Fibroblast of upper back skin (primary cell): ENCODE data around the gene TCF4.
A peak's percentile ranks its signal among the peaks of the same experiment; 100 is the strongest.

Source experiments
- DNase-seq: peaks from one replicate; pipeline ENCODE4 v3.0.0-alpha.2; 2013

The TCF4 gene

DNA sequence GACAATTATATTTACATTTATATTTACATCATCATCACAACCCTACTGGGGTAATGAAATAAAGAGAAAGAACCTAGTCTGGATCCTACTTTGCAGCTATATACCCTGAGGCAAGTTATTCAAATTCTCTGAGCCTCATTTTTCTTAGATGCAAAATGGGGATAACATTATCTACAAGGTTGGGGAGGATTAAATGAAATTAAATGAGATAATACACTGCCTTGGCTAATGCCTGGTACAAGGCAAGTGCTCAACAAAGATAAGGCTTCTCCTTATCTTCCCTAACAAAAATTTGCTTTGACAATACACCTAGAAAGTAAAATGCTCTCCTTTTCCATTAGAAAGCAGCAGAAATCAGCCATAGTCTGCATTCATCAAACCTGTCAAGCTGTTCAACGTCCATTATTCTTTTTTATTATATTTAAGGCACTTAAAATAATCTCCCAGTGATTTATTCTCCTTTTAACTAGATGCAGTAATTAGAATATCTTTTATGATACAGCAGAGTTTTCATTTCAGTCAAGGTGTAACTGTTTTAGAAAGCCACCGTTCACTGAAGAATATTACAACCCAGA is 44.8 kb downstream of the TCF4 start:
- no peak for DNase-seq

DNA sequence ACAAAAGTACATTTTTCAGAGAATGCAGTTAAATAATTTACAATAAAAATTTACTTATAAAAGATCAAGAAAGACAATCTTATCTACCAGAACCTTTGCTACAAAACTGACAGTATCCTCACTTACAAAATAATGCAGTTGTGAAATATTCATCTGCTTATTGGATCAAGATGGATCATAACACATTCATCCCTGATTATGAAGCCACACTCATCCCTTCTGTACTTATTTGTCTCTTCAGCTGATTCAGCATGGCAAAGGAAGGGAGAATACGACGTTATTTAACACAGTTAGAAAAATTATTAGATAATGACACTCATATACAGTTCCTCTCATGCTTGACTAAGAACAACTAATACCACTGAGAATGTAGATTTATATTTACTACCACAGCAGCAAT is 46.4 kb downstream of the TCF4 start:
- peak; percentile 23 for DNase-seq

DNA sequence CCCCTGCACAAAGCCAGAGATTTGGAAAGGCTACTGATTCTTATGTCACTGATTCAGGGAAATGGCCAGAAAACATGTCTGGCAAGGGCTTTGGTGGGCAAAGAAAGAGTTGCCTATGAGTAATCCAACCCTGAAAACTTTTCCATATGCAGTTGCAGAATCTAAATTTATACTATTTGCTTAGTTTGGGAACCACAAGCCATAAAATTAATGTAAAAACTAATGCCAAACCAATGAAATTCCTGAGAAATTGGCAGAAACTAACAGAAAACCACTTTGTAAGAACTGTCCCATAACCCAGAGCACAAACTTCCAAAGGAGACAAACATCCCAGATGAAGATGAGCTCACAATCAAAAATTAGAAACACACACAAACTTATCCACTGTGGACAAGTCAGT is 48.8 kb downstream of the TCF4 start:
- peak; percentile 66 for DNase-seq

DNA sequence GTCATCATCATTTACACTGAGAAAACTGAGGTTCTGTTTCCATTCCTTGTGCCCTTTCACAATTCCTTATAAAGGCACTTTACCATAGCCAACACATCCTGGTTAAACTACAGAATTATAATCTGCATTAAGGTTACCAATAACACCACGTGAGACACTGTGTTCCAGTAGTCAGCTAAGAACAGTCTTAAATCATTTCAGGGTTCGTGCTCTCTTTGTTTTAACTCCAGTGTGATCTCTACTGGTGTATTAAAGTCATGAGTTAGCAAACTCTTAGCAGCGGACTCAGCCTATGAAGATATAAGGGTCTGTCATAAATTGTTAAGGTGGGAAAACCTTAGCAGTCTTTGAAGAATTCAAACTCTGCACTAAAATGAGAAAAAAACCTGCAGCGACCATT is 53.0 kb downstream of the TCF4 start:
- no peak for DNase-seq

DNA sequence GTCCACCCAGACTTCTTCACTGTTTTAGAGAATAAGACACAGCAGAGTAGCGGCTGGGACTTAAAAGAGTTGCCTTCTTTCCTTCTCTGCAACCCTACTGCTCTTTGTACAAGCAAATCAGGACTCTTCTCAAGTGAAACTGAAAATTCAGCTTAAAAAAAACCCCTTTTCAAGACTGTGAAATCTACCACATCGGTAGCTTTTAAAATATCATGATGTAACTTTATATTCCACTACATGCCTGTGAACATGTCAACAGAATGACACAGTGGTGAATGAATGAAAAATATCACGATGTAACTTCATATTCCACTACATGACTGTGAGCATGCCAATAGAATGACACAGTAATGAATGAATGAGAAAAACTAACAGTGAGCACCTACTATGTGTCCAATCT is 53.4 kb downstream of the TCF4 start:
- peak; percentile 46 for DNase-seq

DNA sequence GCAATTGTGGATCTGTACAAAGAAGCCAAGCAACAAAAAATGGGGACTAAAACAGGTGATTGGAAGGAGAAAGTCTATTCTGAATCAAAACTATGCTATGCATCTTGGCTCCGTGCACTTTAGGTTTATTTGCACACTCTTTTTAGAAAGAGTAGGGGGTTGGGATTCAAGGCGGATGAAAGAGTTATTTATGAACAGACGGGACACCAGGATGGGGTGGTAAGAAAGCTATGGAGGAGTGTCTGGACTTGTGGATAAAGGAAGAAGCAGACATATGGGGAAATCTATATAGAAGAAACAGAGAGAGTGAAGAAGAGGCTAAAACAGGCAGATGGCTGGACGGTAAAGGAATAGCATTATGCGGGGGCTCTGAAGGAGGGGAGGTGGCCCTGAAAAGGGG is 57.8 kb downstream of the TCF4 start:
- no peak for DNase-seq

DNA sequence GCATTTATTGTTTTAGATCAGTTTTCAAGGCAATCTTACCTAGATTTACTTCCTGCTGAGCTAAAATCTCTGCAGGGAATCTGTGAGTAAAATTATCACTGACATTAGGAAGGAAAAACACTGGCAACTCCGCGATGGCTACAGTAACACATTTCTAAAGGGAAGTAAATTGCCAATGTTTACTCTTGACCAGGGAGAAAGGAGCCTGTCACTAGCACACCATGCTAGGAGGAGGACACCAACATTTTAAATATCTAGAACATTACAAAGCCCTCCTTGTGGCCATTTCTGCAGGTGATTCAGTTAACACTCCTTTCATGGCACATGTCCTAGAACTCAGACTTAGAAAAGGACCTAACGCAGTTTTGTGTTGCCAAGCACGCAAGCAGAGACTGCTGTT is 58.4 kb downstream of the TCF4 start:
- no peak for DNase-seq

DNA sequence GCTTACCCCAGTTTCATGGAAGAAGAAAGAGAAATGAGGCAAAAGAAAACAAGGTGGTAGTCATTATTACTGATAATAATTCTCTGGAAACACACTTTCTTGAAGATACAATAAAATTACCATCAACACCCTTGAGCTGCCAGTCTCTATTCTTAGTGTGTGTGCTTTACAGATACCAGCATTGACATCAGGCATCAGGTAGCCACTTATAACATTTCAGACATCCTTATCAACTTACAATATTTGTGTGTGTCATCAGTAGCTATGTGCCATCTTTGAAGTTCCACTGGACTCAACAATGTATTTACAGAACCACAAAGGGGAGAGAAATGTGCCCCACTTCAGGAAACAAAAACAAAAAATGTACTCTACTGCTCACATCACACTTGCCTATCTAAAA is 62.1 kb downstream of the TCF4 start:
- no peak for DNase-seq

DNA sequence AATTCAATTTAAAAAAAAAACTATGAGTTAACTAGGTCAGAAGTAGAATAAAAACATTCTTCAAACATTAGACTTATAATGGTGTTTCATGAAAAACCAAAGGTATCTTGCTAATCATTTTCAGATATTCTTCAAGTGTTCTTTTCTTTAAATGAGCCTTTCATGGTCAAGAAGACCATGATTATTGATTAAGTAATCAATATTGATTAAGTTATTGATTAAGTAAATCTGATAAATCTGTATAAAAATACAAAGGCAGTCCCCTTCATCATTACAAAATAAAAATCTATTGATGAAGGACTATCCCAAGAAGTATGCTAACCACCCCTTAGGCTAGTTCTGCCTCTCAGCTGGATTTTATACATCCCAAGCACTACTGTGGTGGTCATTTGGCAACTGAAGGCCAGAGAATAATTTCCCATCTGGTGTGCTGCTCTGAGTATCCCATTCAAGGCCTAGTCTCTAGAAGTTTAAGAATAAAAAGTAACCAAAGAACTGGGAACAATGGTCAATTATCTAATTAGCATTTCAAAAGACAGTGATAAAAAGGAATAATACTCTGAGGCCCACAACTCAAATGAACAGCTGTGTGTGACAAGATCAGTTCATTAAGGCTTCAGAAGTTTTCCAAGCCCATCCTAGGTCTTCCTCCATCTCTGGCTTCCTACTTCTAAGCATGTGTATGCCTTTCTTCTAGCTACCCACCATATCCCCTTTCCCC is 63.5 kb downstream of the TCF4 start:
- DNase-seq = no peak

DNA sequence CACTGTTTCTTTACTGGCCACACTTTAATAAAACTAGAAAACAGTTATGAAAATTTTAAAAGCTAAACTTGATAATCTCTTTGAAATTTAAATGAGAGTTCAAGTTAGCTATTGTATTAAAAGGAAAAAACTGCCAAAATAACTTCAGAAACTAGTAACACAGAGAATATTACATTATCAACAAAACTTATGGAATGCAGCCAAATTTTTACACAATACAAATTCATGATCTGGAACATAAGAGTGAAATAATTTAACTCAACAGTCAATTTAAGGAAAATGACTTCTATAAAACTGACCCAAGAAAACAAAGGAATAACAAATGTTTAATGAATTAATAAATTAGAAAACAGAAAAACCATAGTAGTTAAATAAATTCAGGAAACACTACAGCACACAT is 65.0 kb downstream of the TCF4 start:
- no peak for DNase-seq

DNA sequence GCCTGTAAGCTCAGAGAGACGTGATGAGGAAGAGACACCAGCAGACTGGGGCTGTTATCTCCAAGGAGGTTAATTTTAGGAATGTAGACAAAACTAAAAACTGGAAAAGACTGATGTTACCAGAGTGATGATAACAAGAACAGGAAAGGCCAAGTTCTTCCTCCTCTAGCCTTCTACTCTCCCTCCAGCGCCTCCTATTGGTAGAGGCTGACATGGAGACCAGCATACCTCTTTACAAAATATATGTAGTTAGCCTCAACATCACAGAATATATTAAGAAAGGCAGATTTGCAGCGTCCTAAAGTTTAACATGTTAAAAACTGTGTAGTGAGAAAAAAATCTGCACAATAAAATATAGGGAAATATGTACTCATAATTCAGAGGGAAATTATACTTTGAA is 66.0 kb downstream of the TCF4 start:
- no peak for DNase-seq

DNA sequence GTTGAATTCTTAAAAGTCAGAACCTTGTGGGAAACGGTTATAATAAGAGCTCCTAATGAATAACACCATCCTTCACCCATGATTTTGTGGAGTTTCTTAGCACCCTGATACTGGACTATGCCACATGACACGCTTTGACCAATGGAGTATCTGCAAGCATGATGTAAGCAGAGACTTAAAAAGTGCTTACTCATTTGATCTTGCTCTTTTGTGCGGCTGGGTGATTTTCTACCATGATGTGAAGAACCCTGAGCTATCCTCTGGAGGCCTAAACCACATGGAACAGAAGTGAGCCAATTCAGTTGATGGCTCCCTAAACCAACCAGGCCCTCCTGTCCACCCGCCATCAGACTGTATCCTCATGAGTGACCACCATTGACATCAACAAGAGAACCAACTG is 70.9 kb downstream of the TCF4 start:
- DNase-seq = no peak

DNA sequence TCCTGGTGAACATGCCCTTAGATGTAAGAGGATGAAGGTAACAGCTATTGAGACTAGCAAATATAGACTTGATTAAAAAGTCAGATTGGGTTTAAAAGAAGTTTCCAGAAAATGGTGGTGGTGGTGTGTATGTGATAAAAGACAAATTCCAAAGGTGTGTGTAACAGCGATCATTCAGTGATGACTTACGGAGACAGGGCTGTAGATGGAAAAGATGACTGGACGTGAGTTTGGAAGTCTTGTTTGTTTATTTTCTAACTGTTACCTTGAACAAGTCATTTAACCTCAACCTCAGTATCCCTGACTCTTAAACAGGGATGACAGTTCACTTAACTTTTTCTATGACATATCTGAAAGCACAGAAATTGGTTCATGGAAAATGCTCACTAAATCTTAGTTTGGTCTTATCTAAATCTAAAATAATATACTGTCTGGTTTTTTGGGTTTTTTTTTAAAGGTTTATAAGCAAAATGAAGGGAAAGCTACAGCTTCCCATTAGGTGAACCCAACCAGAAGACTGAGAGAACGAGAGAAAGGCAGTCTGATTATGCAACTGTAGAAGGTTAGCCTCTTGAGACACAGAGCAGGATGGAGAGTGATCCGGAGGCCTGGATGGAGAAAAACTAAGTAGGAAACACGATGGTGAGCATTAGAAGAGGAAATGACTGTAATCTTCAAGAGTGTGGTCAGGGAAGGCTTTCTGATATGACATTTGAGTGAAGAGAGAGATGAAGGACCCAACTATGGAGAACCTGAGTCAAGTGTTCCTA is 71.9 kb downstream of the TCF4 start:
- DNase-seq = peak; percentile 58

DNA sequence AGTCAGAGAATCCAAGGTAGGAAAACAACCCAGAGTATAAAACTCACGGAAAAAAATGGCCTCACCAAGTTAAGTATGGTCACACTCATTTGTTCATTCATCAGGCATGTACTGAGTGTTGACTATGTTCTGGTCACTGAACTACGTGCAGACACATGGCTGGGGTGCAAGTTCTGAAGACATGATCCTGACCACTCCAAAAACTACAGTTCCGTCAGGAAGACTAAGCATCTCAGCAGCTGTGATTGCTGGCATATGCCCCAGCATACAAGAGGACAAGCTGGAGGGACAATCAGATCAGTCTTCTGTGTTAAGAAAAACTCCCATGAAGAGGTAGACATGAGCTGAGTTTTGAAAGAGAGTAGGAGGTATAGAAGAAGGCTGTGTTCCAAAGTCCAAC is 72.8 kb downstream of the TCF4 start:
- no peak for DNase-seq

DNA sequence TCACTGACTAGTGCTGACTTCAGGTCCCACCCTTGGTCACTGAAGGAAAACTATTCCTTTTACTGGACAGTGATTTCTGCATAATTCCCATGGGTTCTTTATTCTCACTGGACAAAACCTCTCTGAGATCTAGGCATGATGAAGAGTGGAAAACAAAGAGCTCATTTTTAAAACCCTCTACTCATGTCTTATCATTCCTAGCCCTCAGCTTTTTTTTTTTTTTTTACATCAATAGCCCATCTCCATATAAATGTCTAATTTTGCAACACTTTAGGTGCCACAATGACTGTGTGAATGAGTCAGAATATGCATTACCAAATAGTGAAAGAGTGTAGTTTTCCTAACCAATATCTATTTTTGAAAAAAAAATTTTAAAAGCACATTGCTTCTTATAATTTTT is 74.8 kb downstream of the TCF4 start:
- no peak for DNase-seq

DNA sequence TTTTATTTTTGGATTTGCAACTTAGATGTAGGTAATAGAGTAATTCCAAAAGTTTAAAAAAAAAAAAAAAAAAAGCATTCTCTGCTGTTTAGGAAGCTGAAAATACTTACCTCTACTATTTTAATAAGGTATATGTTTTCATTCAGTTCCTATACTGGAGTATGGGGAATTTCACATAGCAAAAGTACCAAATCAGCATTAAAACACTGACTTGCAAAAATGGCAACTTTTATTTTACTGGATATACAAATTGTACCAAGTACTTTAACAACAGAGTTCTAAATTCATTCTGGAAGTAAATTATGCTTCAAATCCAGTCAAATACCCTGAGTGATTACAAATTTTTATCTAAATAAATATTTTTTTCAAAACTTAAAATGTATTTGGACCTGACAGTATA is 76.7 kb downstream of the TCF4 start:
- DNase-seq = no peak

DNA sequence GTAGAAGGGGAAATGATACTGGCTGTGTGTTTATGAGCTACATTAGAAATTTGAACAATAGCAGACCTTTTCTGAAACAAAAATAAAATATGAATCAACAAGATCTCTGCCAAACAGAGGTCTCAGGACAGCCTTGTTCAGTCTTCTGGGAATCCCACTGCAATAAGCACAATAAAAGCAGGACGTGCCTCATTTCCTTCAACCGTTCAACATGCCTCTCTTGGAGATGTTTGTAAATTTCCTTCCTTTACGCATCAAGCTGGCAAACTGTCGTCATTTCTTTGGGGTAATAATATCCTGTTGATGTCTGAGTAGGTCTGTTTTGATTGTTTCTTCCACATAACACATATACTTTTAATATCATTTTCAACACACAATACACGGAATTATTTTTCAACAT is 77.2 kb downstream of the TCF4 start:
- DNase-seq = peak; percentile 66

DNA sequence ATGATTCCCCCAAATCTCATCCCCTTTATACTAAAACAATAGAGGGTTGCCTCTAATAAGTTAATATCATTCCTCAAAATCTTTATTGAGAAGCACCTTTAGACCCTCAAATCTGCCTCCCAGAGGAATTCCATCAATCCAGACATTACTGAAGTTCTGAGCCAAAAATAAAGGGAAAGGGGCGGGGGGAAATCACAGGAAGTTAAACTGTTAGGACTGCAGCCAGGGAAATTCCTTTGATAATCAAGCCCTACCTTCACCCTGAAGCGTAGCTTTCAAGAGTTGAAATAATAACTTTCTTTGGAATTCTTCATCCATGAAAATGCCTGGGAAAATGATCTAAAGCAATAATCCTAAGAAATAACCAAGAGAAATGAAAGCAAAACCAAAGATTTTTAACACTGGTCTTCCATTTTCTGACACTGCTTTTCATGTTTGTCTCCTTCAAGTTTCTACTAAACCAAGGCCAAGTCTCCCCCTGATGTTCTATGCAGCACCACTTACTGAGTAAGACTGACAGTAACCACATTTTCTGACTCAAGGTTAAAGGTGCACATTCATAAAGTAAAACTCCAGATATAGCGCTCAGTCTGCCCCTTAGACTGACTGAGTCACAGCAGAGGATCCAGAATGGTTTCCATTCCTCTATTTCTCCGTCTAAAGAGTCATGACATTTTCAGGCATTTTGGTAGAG is 78.2 kb downstream of the TCF4 start:
- DNase-seq = peak; percentile 95

DNA sequence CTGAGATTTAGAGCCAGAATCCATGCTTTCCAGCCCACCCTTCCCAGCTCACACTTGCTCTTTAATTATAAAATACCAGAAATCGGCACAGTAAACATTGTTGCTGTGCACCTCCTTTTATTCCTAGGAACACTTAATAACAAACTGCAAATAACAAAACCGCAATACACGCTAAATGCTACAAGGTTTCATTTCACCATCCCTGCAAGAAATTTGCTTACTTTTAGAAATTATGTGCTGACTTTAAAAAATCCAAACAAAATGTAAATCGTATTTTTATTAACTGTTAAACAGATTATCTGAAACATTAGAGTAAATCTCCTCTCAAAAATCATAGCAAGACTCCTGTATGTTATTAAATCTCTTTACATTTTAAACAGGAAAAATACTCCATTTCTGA is 79.3 kb downstream of the TCF4 start:
- DNase-seq = no peak

DNA sequence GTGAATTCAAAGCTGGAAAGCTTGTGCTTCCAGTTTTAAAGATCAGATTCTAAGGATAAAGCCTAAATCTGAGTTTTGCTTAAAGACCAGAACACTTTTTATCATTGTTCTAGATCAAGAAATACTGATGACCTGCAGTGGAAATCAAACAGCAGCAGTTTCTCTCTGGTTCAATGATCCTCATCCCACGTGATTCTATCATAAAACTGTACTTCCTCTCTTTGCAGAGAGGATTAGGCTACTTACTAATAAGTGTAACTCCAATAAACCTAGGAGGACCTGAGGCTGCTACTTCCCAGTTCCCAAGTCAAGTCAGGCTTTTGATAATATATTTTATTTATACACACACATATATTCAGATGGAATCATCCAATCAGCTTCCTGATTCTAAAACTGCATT is 81.9 kb downstream of the TCF4 start:
- DNase-seq = no peak

DNA sequence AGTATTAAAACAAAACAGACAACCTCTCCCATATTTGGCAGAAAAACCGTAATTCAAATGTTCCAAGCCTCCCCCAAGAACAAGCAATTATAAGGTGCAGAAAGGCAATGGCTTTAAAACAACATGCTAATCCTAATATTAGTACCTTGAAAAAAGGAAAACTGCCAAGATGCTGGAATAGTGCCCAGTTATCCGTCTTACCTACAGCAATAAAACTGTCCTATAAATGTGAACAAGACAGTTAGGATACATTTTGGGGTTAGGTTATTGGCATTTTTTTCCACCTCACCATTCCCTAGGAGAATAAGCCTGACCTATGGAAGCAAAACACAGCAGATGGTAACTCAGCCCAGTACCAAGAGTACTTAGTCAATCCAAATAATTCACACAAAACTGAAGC is 83.2 kb downstream of the TCF4 start:
- DNase-seq = no peak

DNA sequence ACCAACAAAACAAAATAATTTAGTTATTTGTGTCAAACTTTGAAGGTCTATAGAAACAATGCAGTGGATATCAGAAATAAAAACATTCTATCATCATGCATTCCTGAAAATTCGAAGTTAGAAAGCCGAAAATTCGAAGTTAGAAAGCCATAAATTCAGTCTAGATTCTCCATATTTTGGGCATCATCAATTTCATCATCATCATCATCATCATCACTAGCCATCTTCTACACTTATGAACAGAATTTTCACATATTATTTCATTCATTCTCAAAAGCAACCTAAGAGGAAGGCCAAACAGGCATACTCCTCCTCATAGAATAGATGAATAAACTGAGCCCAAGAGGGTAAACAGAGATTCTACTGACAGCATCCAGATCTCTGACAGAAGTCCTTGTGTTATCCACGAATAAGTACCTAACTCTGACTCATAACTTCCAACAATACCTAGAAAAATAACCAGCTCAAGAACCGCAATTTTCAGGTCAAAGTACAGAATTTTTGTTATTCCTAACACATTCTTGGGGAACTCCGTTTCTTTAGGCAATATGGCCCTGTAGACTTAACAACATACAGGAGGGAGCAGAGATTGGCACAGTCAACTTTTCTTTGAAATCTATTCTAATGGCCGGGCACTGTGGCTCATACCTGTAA is 84.7 kb downstream of the TCF4 start:
- DNase-seq = no peak

DNA sequence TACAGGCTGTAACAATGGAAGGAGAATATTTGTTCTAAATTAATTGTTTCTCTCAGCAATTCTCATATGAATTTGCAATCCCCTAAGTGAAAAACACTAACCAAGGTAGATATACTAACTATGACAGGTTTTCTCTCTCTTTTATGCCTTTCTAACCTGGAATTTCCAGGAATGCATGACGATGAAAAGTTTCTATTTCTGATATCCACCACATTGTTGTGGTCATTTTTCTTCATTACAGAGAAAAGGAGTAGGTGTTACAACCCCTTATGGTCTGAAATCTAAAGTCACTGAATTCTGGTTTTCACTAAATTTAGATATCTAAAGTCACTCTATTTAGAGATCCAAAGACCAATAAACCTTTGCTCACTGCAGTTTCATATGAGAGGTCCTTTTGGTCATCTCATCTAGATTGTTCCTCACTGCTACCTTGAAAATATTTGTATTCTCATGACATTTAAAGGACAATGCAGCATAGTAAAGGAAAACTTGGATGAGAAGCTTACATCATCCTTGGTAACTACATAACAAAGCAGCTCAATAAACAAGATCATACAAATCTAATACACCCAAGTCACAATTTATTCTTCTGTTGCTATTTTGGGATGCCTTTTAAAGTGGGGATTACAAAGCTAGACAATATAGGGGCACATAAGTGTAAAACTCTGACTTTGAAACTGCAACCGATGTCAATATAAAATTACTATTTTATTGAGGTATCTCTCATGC is 85.8 kb downstream of the TCF4 start:
- DNase-seq = peak; percentile 55
